ENCODE measurements around the gene ITSN1. TPM values are rescaled to one million over a fixed set of nuclear protein-coding genes. Genes with fewer than 3 reads are reported as not detected.

Gene ITSN1
- total RNA-seq, 4 donors from 2014 or later = 33.0 to 50.5 (median 45.9) TPM

GRCh38 chr21:33937931-33938339 lies 295.6 kb downstream of the ITSN1 start:
- Histone ChIP-seq H3K4me1 (peaks cover 0 to 30% (median 4%) of the 10 kb centered on the region in 3 donors), H3K27me3 (no peaks in the 10 kb centered on the region), H3K27ac (peak overlapping the region in 1 of 4 donors; percentile 11), H3K36me3 (no peaks in the 10 kb centered on the region), H3K9me3 (no peaks in the 10 kb centered on the region), H3K4me3 (no peak overlapping the region)
- ATAC-seq = no peak
- WGBS, 2 donors (ENCODE audit: low coverage in 1 of 2) = 87 to 99% methylated on average over 11 to 12 of the region's 14 CpGs
- TF ChIP-seq POLR2AphosphoS5 (IDR thresholded peaks at IDR 0.05) (no peak), CTCF (IDR thresholded peaks at IDR 0.05) (no peak), POLR2A (IDR thresholded peaks at IDR 0.05) (no peak), EP300 (IDR thresholded peaks at IDR 0.05) (no peak)

- 87 to 94% methylated on average over 3 of the region's 3 CpGs for WGBS, 2 donors (ENCODE audit: low coverage in 1 of 2)
- no peak for ATAC-seq
- Histone ChIP-seq H3K4me3 (no peak overlapping the region), H3K9me3 (no peaks in the 10 kb centered on the region), H3K36me3 (no peaks in the 10 kb centered on the region), H3K27ac (no peak overlapping the region), H3K4me1 (peaks cover 0 to 30% (median 4%) of the 10 kb centered on the region in 3 donors), H3K27me3 (no peaks in the 10 kb centered on the region)
- TF ChIP-seq POLR2A (IDR thresholded peaks at IDR 0.05) = no peak
- TF ChIP-seq CTCF (IDR thresholded peaks at IDR 0.05) = no peak
- no peak for TF ChIP-seq EP300 (IDR thresholded peaks at IDR 0.05)
- no peak for TF ChIP-seq POLR2AphosphoS5 (IDR thresholded peaks at IDR 0.05)
These were observed 296.1 kb downstream of the ITSN1 start for GRCh38 chr21:33938381-33938780.

- Histone ChIP-seq H3K36me3 (no peaks in the 10 kb centered on the region), H3K4me1 (peaks cover 0 to 32% (median 4%) of the 10 kb centered on the region in 3 donors), H3K27me3 (no peaks in the 10 kb centered on the region), H3K9me3 (no peaks in the 10 kb centered on the region), H3K4me3 (no peak overlapping the region), H3K27ac (peak overlapping the region in 2 of 4 donors; percentile 1 to 70)
- TF ChIP-seq POLR2A (IDR thresholded peaks at IDR 0.05) (no peak), POLR2AphosphoS5 (IDR thresholded peaks at IDR 0.05) (peak; percentile 54)
- 39 to 42% methylated on average over 3 of the region's 3 CpGs for WGBS, 2 donors (ENCODE audit: low coverage in 1 of 2)
- no peak for ATAC-seq
These were observed 296.9 kb downstream of the ITSN1 start for GRCh38 chr21:33939226-33939625.

GRCh38 chr21:33940164-33940880 lies 298.0 kb downstream of the ITSN1 start:
- Histone ChIP-seq H3K4me1 (peaks cover 0 to 32% (median 4%) of the 10 kb centered on the region in 3 donors), H3K9me3 (no peaks in the 10 kb centered on the region), H3K27ac (peak overlapping the region; percentile 20 to 80 (median 62)), H3K4me3 (no peak overlapping the region), H3K36me3 (no peaks in the 10 kb centered on the region), H3K27me3 (no peaks in the 10 kb centered on the region)
- 33 to 60% methylated on average over 14 to 15 of the region's 15 CpGs for WGBS, 2 donors (ENCODE audit: low coverage in 1 of 2)
- peak; percentile 13 for TF ChIP-seq POLR2AphosphoS5 (IDR thresholded peaks at IDR 0.05)
- TF ChIP-seq CTCF (IDR thresholded peaks at IDR 0.05) = no peak
- TF ChIP-seq EP300 (IDR thresholded peaks at IDR 0.05) = no peak
- ATAC-seq = no peak

- Histone ChIP-seq H3K4me3 (no peak overlapping the region), H3K4me1 (peaks cover 0 to 32% (median 4%) of the 10 kb centered on the region in 3 donors), H3K27ac (peak overlapping the region; percentile 20 to 80 (median 62)), H3K27me3 (no peaks in the 10 kb centered on the region), H3K36me3 (no peaks in the 10 kb centered on the region), H3K9me3 (no peaks in the 10 kb centered on the region)
- 61 to 78% methylated on average over 2 to 5 of the region's 5 CpGs for WGBS, 2 donors (ENCODE audit: low coverage in 1 of 2)
- ATAC-seq = peak; percentile 74
- no peak for TF ChIP-seq POLR2A (IDR thresholded peaks at IDR 0.05)
- no peak for TF ChIP-seq POLR2AphosphoS5 (IDR thresholded peaks at IDR 0.05)
- no peak for TF ChIP-seq EP300 (IDR thresholded peaks at IDR 0.05)
- no peak for TF ChIP-seq CTCF (IDR thresholded peaks at IDR 0.05)
These were observed 298.6 kb downstream of the ITSN1 start for GRCh38 chr21:33940881-33941245.
